Astrocyte (in vitro differentiated cells and primary cell): Measurements from ENCODE around the gene TRPC6. TPM values are rescaled to one million over a fixed set of nuclear protein-coding genes. Genes with fewer than 3 reads are reported as not detected.

Experiments
- DNase-seq: peaks from one replicate; pipeline ENCODE4 v3.0.0-alpha.2; 2010; ENCODE audit warnings: low read depth
- FAIRE-seq: peaks from 2 replicates; lab custom pipeline; 2011; peaks lifted over from hg19 to GRCh38; lab: Jason Lieb, UNC
- H2AFZ ChIP-seq: 2 replicates; pipeline ENCODE4 v1.6.0; 2012; ENCODE audit warnings: low read depth, low read length, inconsistent platforms
- H3K27ac ChIP-seq: 2 replicates; pipeline ENCODE4 v1.5.1; 2011; ENCODE audit warnings: low read depth, low read length, inconsistent platforms
- H3K27me3 ChIP-seq: 2 replicates; pipeline ENCODE4 v1.6.0; 2011; ENCODE audit warnings: low read length, inconsistent platforms; ENCODE audit not compliant: insufficient read depth
- H3K36me3 ChIP-seq: 2 replicates; pipeline ENCODE4 v1.5.1; 2011; ENCODE audit warnings: low read length, inconsistent platforms; ENCODE audit not compliant: insufficient read depth
- H3K4me1 ChIP-seq: 2 replicates; pipeline ENCODE4 v1.5.1; 2011; ENCODE audit warnings: low read length, inconsistent platforms; ENCODE audit not compliant: insufficient read depth
- H3K4me2 ChIP-seq: 2 replicates; pipeline ENCODE4 v1.6.0; 2012; ENCODE audit warnings: low read length, inconsistent platforms
- H3K4me3 ChIP-seq: 2 replicates; pipeline ENCODE4 v1.5.1; 2011; ENCODE audit warnings: low read depth, mild to moderate bottlenecking, low read length, inconsistent platforms; ENCODE audit not compliant: insufficient read depth
- H3K79me2 ChIP-seq: 2 replicates; pipeline ENCODE4 v1.6.0; 2012; ENCODE audit warnings: mild to moderate bottlenecking, low read length, inconsistent platforms; ENCODE audit not compliant: insufficient read depth
- H3K9ac ChIP-seq: 2 replicates; pipeline ENCODE4 v1.6.0; 2012; ENCODE audit warnings: mild to moderate bottlenecking, low read length, inconsistent platforms
- H3K9me3 ChIP-seq: 2 replicates; pipeline ENCODE4 v1.5.1; 2012; ENCODE audit warnings: low read depth, mild to moderate bottlenecking, low read length, inconsistent platforms; ENCODE audit not compliant: insufficient read depth
- H4K20me1 ChIP-seq: 2 replicates; pipeline ENCODE4 v1.6.0; 2012; ENCODE audit warnings: low read length, inconsistent platforms; ENCODE audit not compliant: insufficient read depth
- H3K27ac Mint-ChIP-seq: one replicate; pipeline ENCODE4 v1.8.0; 2021; ENCODE audit warnings: mild to moderate bottlenecking, mixed read lengths; ENCODE audit not compliant: unreplicated experiment
- H3K27me3 Mint-ChIP-seq: one replicate; pipeline ENCODE4 v1.8.0; 2021; ENCODE audit warnings: low read depth, mixed read lengths; ENCODE audit not compliant: unreplicated experiment
- H3K36me3 Mint-ChIP-seq: one replicate; pipeline ENCODE4 v1.8.0; 2021; ENCODE audit warnings: low read depth, mixed read lengths; ENCODE audit not compliant: unreplicated experiment
- H3K4me1 Mint-ChIP-seq: one replicate; pipeline ENCODE4 v1.8.0; 2021; ENCODE audit warnings: low read depth, mixed read lengths; ENCODE audit not compliant: unreplicated experiment
- H3K4me3 Mint-ChIP-seq: one replicate; pipeline ENCODE4 v1.8.0; 2021; ENCODE audit warnings: mild to moderate bottlenecking, moderate library complexity, mixed read lengths; ENCODE audit not compliant: unreplicated experiment
- H3K9me3 Mint-ChIP-seq: one replicate; pipeline ENCODE4 v1.8.0; 2021; ENCODE audit warnings: mild to moderate bottlenecking, mixed read lengths; ENCODE audit not compliant: unreplicated experiment
- CTCF ChIP-seq: IDR thresholded peaks from 2 replicates; pipeline ENCODE4 v1.5.1; 2011; ENCODE audit warnings: low read depth, mild to moderate bottlenecking, inconsistent platforms, low read length, moderate library complexity; ENCODE audit not compliant: insufficient read depth
- EZH2 ChIP-seq: IDR thresholded peaks from 2 replicates; pipeline ENCODE4 v1.6.1; 2012; ENCODE audit warnings: mild to moderate bottlenecking, low read length, inconsistent platforms; ENCODE audit not compliant: insufficient read depth
- total RNA-seq: library from RNA; stranded (reverse); gene quantifications from 2 replicates; pipeline ENCODE4 v1.2.1, GENCODE V29; 2021

The TRPC6 gene
- total RNA-seq, 1 donor from 2014 or later: 0.07 TPM

GRCh38 chr11:101523634-101524260 lies 60.1 kb downstream of the TRPC6 start:
- Histone ChIP-seq H3K4me3 (no peak overlapping the region), H3K27me3 (no peaks in the 10 kb centered on the region), H2AFZ (no peak overlapping the region), H3K27ac (no peak overlapping the region), H4K20me1 (no peaks in the 10 kb centered on the region), H3K9ac (no peak overlapping the region), H3K36me3 (no peaks in the 10 kb centered on the region), H3K4me1 (no peaks in the 10 kb centered on the region), H3K9me3 (no peaks in the 10 kb centered on the region), H3K79me2 (no peaks in the 10 kb centered on the region), H3K4me2 (no peak overlapping the region)
- Mint-ChIP-seq H3K27ac (no peak overlapping the region), H3K4me1 (no peaks in the 10 kb centered on the region), H3K9me3 (no peaks in the 10 kb centered on the region), H3K4me3 (no peak overlapping the region), H3K36me3 (no peaks in the 10 kb centered on the region), H3K27me3 (no peaks in the 10 kb centered on the region)
- DNase-seq: no peak
- no peak for FAIRE-seq
- TF ChIP-seq EZH2 (no peak), CTCF (no peak)

DNA sequence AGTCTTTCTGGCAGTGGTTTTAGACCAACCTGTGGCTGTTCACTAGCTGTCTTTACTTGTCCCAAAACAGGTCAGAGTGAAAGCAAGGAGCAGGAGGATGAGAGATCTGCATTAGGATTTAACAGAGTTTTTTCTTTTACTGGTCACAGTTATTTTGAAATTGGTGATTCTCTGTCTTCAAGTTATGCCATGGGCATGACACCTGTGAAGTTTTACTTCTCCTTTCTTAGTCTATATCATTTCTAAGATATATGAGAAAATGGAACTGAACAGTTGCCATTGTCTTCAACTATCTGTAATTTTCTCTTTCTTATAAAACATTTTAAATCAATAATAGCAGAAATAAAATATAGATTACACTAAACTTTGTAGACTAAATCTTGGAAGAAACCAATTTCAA lies 60.6 kb downstream of the TRPC6 start:
- FAIRE-seq: no peak
- no peaks in the 10 kb centered on the region for H3K4me1 Mint-ChIP-seq
- no peak overlapping the region for H3K27ac Mint-ChIP-seq

More for the DNA sequence above, 60.6 kb downstream of the TRPC6 start:
- Histone ChIP-seq H3K36me3 (no peaks in the 10 kb centered on the region), H4K20me1 (no peaks in the 10 kb centered on the region), H3K4me2 (no peak overlapping the region), H3K9ac (no peak overlapping the region), H2AFZ (no peak overlapping the region), H3K27me3 (no peaks in the 10 kb centered on the region), H3K4me3 (no peak overlapping the region), H3K9me3 (no peaks in the 10 kb centered on the region), H3K27ac (no peak overlapping the region), H3K79me2 (no peaks in the 10 kb centered on the region), H3K4me1 (no peaks in the 10 kb centered on the region)
- Mint-ChIP-seq H3K27me3 (no peaks in the 10 kb centered on the region), H3K9me3 (no peaks in the 10 kb centered on the region), H3K36me3 (no peaks in the 10 kb centered on the region), H3K4me3 (no peak overlapping the region)
- TF ChIP-seq CTCF: no peak
- TF ChIP-seq EZH2: no peak
- no peak for DNase-seq
